ENCODE data around the gene GOLM1. TPM values are rescaled to one million over a fixed set of nuclear protein-coding genes. Genes with fewer than 3 reads are reported as not detected.

GOLM1 gene
- total RNA-seq, 1 experiment from 2014 or later: 71.6 TPM

- WGBS (ENCODE audit: extremely low coverage, insufficient read length, low lambda C conversion rate): no CpG with 5 or more reads among the region's 5 CpGs
- no peak overlapping the region for H2BK120ac ChIP-seq (ENCODE audit: low read depth, low read length, poor library complexity, severe bottlenecking)
- no peaks in the 10 kb centered on the region for H3K79me2 ChIP-seq (ENCODE audit: insufficient read depth, low read length)
- H2AK5ac ChIP-seq (ENCODE audit: insufficient read length, low read length): no peak overlapping the region
- H4K91ac ChIP-seq (ENCODE audit: insufficient read length, low read depth, low read length): no peak overlapping the region
- no peak overlapping the region for H2BK20ac ChIP-seq (ENCODE audit: low read depth, low read length, poor library complexity, severe bottlenecking)
- H3K9ac ChIP-seq (ENCODE audit: extremely low read depth, insufficient read length, low read length): no peak overlapping the region
- no peak overlapping the region for H2BK5ac ChIP-seq (ENCODE audit: insufficient read length, low read length)
- H4K8ac ChIP-seq (replicated peaks; ENCODE audit: insufficient read length, low read depth, low read length): no peak overlapping the region
- H2BK15ac ChIP-seq (ENCODE audit: low read depth, low read length): no peak overlapping the region
- Mint-ChIP-seq H3K9me3 (no peaks in the 10 kb centered on the region), H3K4me3 (no peak overlapping the region), H3K27me3 (ENCODE audit: low read depth) (peaks cover 40% of the 10 kb centered on the region), H3K27ac (no peak overlapping the region; a peak in 1 of 7 replicates), H3K36me3 (ENCODE audit: insufficient read depth in 1 of 3, low read depth in 3 of 3) (no peaks in the 10 kb centered on the region; a peak in 1 of 7 replicates), H3K4me1 (peaks cover 21 to 23% of the 10 kb centered on the region in 2 experiments)
- H3K4me2 ChIP-seq (ENCODE audit: insufficient read depth, insufficient read length, low read length): no peak overlapping the region
- no peak overlapping the region for H3K4ac ChIP-seq (ENCODE audit: low read depth, low read length)
- peaks cover 4% of the 10 kb centered on the region; the same call in 1 of the 2 replicates for H3K4me1 ChIP-seq (ENCODE audit: insufficient read depth, low read length)
- no peak overlapping the region for H2AFZ ChIP-seq (ENCODE audit: low read length)
- no peak overlapping the region for H3K18ac ChIP-seq (ENCODE audit: insufficient read length, low read depth, low read length)
- no peaks in the 10 kb centered on the region for H3K79me1 ChIP-seq (ENCODE audit: insufficient read depth, low read depth, low read length, poor library complexity, severe bottlenecking)
- TF ChIP-seq, protein P1, sequence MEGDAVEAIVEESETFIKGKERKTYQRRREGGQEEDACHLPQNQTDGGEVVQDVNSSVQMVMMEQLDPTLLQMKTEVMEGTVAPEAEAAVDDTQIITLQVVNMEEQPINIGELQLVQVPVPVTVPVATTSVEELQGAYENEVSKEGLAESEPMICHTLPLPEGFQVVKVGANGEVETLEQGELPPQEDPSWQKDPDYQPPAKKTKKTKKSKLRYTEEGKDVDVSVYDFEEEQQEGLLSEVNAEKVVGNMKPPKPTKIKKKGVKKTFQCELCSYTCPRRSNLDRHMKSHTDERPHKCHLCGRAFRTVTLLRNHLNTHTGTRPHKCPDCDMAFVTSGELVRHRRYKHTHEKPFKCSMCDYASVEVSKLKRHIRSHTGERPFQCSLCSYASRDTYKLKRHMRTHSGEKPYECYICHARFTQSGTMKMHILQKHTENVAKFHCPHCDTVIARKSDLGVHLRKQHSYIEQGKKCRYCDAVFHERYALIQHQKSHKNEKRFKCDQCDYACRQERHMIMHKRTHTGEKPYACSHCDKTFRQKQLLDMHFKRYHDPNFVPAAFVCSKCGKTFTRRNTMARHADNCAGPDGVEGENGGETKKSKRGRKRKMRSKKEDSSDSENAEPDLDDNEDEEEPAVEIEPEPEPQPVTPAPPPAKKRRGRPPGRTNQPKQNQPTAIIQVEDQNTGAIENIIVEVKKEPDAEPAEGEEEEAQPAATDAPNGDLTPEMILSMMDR (conservative IDR thresholded peaks at IDR 0.05): no peak
- H3T11ph ChIP-seq (ENCODE audit: low read length): no peak overlapping the region
- no peak overlapping the region for H3K27ac ChIP-seq (ENCODE audit: insufficient read length, low read depth, low read length)
- H3K9me3 ChIP-seq (ENCODE audit: control insufficient read depth, low read depth, low read length): no peaks in the 10 kb centered on the region
- DNase-seq: no peak
- H3K23ac ChIP-seq (ENCODE audit: insufficient read length, low read depth, low read length): no peak overlapping the region
- H4K5ac ChIP-seq (ENCODE audit: insufficient read length, low read depth, low read length): no peak overlapping the region
- no peaks in the 10 kb centered on the region for H4K20me1 ChIP-seq (ENCODE audit: control insufficient read depth, insufficient read depth, insufficient read length)
- no peak overlapping the region for H3K14ac ChIP-seq (ENCODE audit: insufficient read depth, low read length)
- no peaks in the 10 kb centered on the region for H3K23me2 ChIP-seq (ENCODE audit: insufficient read length, low read depth, low read length, poor library complexity, severe bottlenecking)
- no peak overlapping the region for H3K56ac ChIP-seq (ENCODE audit: insufficient read length, low read depth, low read length)
- no peaks in the 10 kb centered on the region; the same call in 1 of the 2 replicates for H3K27me3 ChIP-seq (ENCODE audit: insufficient read depth, low read length)
- H2BK12ac ChIP-seq (ENCODE audit: insufficient read length, low read depth, low read length): no peak overlapping the region
Measured at GRCh38 chr9:86119457-86119856, 20.1 kb upstream of the GOLM1 start.

Data from H9 (cell line).